Activated B cell treated with CpG ODN at 0.5 μM for 24 hours (primary cell): ENCODE results near the gene FAM53B. TPM values are rescaled to one million over a fixed set of nuclear protein-coding genes. Genes with fewer than 3 reads are reported as not detected.
A peak's percentile ranks its signal among the peaks of the same experiment; 100 is the strongest.

Experiments
- ATAC-seq: fragments of 200-7000 bp; cut with Tn5 transposase; one replicate; pipeline ENCODE4 v1.10.0; 2021; ENCODE audit warnings: low read depth, mild to moderate bottlenecking, moderate library complexity
- CTCF ChIA-PET: fragments of 350-600 bp; sonication (Branson Sonifier 250); formaldehyde crosslinking; loops from one replicate; lab custom pipeline; 2021; ENCODE audit warnings: antibody characterized with exemption; lab: Charles Lee
- POLR2A ChIA-PET: fragments of 350-600 bp; sonication (Branson Sonifier 250); formaldehyde crosslinking; loops from one replicate; lab custom pipeline; 2021; ENCODE audit warnings: antibody characterized with exemption; lab: Charles Lee
- DNase-seq: peaks from one replicate; pipeline ENCODE4 v3.0.0; 2022
- H3K27ac Mint-ChIP-seq: one replicate; pipeline ENCODE4 v1.8.0; 2020; ENCODE audit warnings: mixed read lengths
- H3K27me3 Mint-ChIP-seq: one replicate; pipeline ENCODE4 v1.8.0; 2021; ENCODE audit warnings: mixed read lengths
- H3K36me3 Mint-ChIP-seq: one replicate; pipeline ENCODE4 v1.8.0; 2021; ENCODE audit warnings: low read depth, mixed read lengths
- H3K4me1 Mint-ChIP-seq: one replicate; pipeline ENCODE4 v1.8.0; 2021; ENCODE audit warnings: mixed read lengths
- H3K4me3 Mint-ChIP-seq: one replicate; pipeline ENCODE4 v1.8.0; 2020; ENCODE audit warnings: mild to moderate bottlenecking, mixed read lengths
- H3K9me3 Mint-ChIP-seq: one replicate; pipeline ENCODE4 v1.8.0; 2020; ENCODE audit warnings: mixed read lengths
- CTCF ChIP-seq: fragments of 200-600 bp; IDR thresholded peaks from one replicate; pipeline ENCODE4 v1.8.0; 2022; ENCODE audit warnings: antibody characterized with exemption, mild to moderate bottlenecking
- intact Hi-C: fragments of 100-400 bp; cut with micrococcal nuclease; formaldehyde crosslinking; loops from one replicate; pipeline ENCODE4 v1.15.1; 2024
- total RNA-seq: library from RNA; stranded (reverse); gene quantifications from 2 replicates; pipeline ENCODE4 v1.2.3, GENCODE V29; 2022

Gene FAM53B
- total RNA-seq, 1 donor from 2014 or later, result 73.9 TPM

GRCh38 chr10:124715439-124715838 is 28.7 kb downstream of the FAM53B start:
- no peak overlapping the region for H3K4me3 Mint-ChIP-seq
- DNase-seq, result no peak
- H3K9me3 Mint-ChIP-seq, result no peaks in the 10 kb centered on the region
- CTCF ChIA-PET, result interaction anchor here (1.1 to 4.9 kb wide), 4 partner anchors 13 to 30 kb away, joined by 3 to 44 read pairs (median 5); no protein-coding TSS in a partner anchor
- TF ChIP-seq CTCF, result no peak
- peaks cover 96% of the 10 kb centered on the region for H3K4me1 Mint-ChIP-seq
- no peak for ATAC-seq
- peaks cover 31% of the 10 kb centered on the region for H3K36me3 Mint-ChIP-seq
- intact Hi-C loops, result loop anchor here (10.0 kb wide), 1 partner anchor 1329 kb away; no protein-coding TSS in a partner anchor
- POLR2A ChIA-PET, result interaction anchor here (1.1 to 14.1 kb wide), 6 partner anchors 9 to 61 kb away, joined by 3 to 312 read pairs (median 42); no protein-coding TSS in a partner anchor
- H3K27me3 Mint-ChIP-seq, result no peaks in the 10 kb centered on the region
- H3K27ac Mint-ChIP-seq, result peak overlapping the region; percentile 93

GRCh38 chr10:124713679-124714255 is 30.4 kb downstream of the FAM53B start:
- Mint-ChIP-seq H3K4me1 (peaks cover 97% of the 10 kb centered on the region), H3K9me3 (no peaks in the 10 kb centered on the region), H3K36me3 (peaks cover 31% of the 10 kb centered on the region), H3K27me3 (no peaks in the 10 kb centered on the region), H3K27ac (peak overlapping the region; percentile 77), H3K4me3 (no peak overlapping the region)
- POLR2A ChIA-PET, result interaction anchor here (0.6 to 14.1 kb wide), 8 partner anchors 9 to 36 kb away, joined by 3 to 312 read pairs (median 3); no protein-coding TSS in a partner anchor
- no peak for ATAC-seq
- no peak for DNase-seq
- no peak for TF ChIP-seq CTCF
- CTCF ChIA-PET, result interaction anchor here (1.1 kb wide), 1 partner anchor 13 kb away, joined by 3 read pairs; no protein-coding TSS in a partner anchor
- intact Hi-C loops, result loop anchor here (10.0 kb wide), 1 partner anchor 1331 kb away; no protein-coding TSS in a partner anchor

GRCh38 chr10:124712704-124713407 is 31.3 kb downstream of the FAM53B start:
- Mint-ChIP-seq H3K36me3 (peaks cover 32% of the 10 kb centered on the region), H3K9me3 (no peaks in the 10 kb centered on the region), H3K4me1 (peaks cover 97% of the 10 kb centered on the region), H3K27ac (peak overlapping the region; percentile 77), H3K27me3 (no peaks in the 10 kb centered on the region), H3K4me3 (no peak overlapping the region)
- ChIA-PET POLR2A (interaction anchor here (0.6 to 14.1 kb wide), 9 partner anchors 10 to 28 kb away, joined by 3 to 312 read pairs (median 3); no protein-coding TSS in a partner anchor), CTCF (interaction anchor here (1.1 kb wide), 1 partner anchor 12 kb away, joined by 3 read pairs; no protein-coding TSS in a partner anchor)
- intact Hi-C loops, result loop anchor here (10.0 kb wide), 1 partner anchor 1332 kb away; no protein-coding TSS in a partner anchor
- ATAC-seq (no peak), DNase-seq (no peak)
- no peak for TF ChIP-seq CTCF

GRCh38 chr10:124711145-124711544 is 33.0 kb downstream of the FAM53B start:
- H3K27me3 Mint-ChIP-seq, result no peaks in the 10 kb centered on the region
- H3K4me1 Mint-ChIP-seq, result peaks cover 96% of the 10 kb centered on the region
- DNase-seq (no peak), ATAC-seq (no peak)
- intact Hi-C loops, result loop anchor here (10.0 kb wide), 1 partner anchor 1334 kb away; no protein-coding TSS in a partner anchor
- CTCF ChIA-PET, result no interaction called here
- TF ChIP-seq CTCF, result no peak
- H3K4me3 Mint-ChIP-seq, result peak overlapping the region; percentile 26
- H3K27ac Mint-ChIP-seq, result peak overlapping the region; percentile 82
- POLR2A ChIA-PET, result no interaction called here
- H3K9me3 Mint-ChIP-seq, result no peaks in the 10 kb centered on the region
- H3K36me3 Mint-ChIP-seq, result peaks cover 38% of the 10 kb centered on the region
